HEK293 (cell line): Measurements from ENCODE around the gene MAP3K20.

Experiments
- CTCF ChIA-PET: fragments of 350-600 bp; formaldehyde crosslinking; extraction: SDS; loops from one replicate; lab custom pipeline; 2021; ENCODE audit warnings: antibody characterized with exemption; lab: Yijun Ruan, JAX
- POLR2A ChIA-PET: fragments of 300-600 bp; formaldehyde crosslinking; extraction: SDS; loops from one replicate; lab custom pipeline; 2020; ENCODE audit warnings: antibody characterized with exemption, inconsistent platforms; lab: Yijun Ruan, JAX
- H3K27ac ChIP-seq: fragments of 200-500 bp; sonication (Bioruptor generic); 2 replicates; pipeline ENCODE4 v1.5.1; 2014; ENCODE audit warnings: low read depth, low read length, control low read depth, inconsistent platforms; ENCODE audit errors: extremely low read depth
- H3K36me3 ChIP-seq, 2 experiments: fragments of 200-500 bp in 1 of 2; sonication (Bioruptor generic) in 1 of 2; 1 replicate in 1 of 2; 2 replicates in 1 of 2; pipeline ENCODE4 v1.5.1; 2014 to 2017; ENCODE audit warnings: inconsistent platforms in 2 of 2, low read length in 2 of 2; ENCODE audit not compliant: control insufficient read depth in 2 of 2, insufficient read depth in 1 of 2
- H3K4me1 ChIP-seq: fragments of 200-500 bp; sonication (Bioruptor generic); 2 replicates; pipeline ENCODE4 v1.5.1; 2014; ENCODE audit warnings: mild to moderate bottlenecking, low read length, inconsistent platforms; ENCODE audit not compliant: control insufficient read depth, insufficient read depth
- H3K4me3 ChIP-seq: 2 replicates; pipeline ENCODE4 v1.5.1; 2011; ENCODE audit warnings: low read depth, mild to moderate bottlenecking, control low read depth, low read length, moderate library complexity
- H3K9me3 ChIP-seq: fragments of 200-500 bp; sonication (Bioruptor generic); 2 replicates; pipeline ENCODE4 v1.5.1; 2014; ENCODE audit warnings: low read depth, low read length, inconsistent platforms; ENCODE audit not compliant: control insufficient read depth, insufficient read depth
- ATF2 ChIP-seq: fragments of 450-650 bp; formaldehyde crosslinking; IDR thresholded peaks from 2 replicates; pipeline ENCODE4 v1.5.1; 2016; ENCODE audit warnings: missing biosample characterization, missing genetic modification characterization, low read depth
- BCL11B ChIP-seq: fragments of 450-650 bp; formaldehyde crosslinking; IDR thresholded peaks from 2 replicates; pipeline ENCODE4 v1.5.1; 2016; ENCODE audit warnings: low read depth, missing biosample characterization, missing genetic modification characterization
- GFI1B ChIP-seq: fragments of 450-650 bp; formaldehyde crosslinking; IDR thresholded peaks from 2 replicates; pipeline ENCODE4 v1.5.1; 2016; ENCODE audit warnings: missing biosample characterization, missing genetic modification characterization
- GLI4 ChIP-seq: fragments of 450-650 bp; formaldehyde crosslinking; IDR thresholded peaks from 2 replicates; pipeline ENCODE4 v1.5.1; 2016; ENCODE audit warnings: missing biosample characterization, missing genetic modification characterization
- HIC1 ChIP-seq: fragments of 450-650 bp; formaldehyde crosslinking; IDR thresholded peaks from 2 replicates; pipeline ENCODE4 v1.5.1; 2016; ENCODE audit warnings: missing biosample characterization, missing genetic modification characterization
- KLF16 ChIP-seq: fragments of 450-650 bp; formaldehyde crosslinking; IDR thresholded peaks from 2 replicates; pipeline ENCODE4 v1.5.1; 2017; ENCODE audit warnings: missing biosample characterization, missing genetic modification characterization
- KLF17 ChIP-seq: fragments of 450-650 bp; formaldehyde crosslinking; IDR thresholded peaks from 2 replicates; pipeline ENCODE4 v1.5.1; 2016; ENCODE audit warnings: missing biosample characterization, missing genetic modification characterization
- PBX3 ChIP-seq: sonication (generic); formaldehyde crosslinking; IDR thresholded peaks from 2 replicates; pipeline ENCODE4 v1.8.1; 2022; ENCODE audit warnings: mild to moderate bottlenecking, moderate library complexity, missing genetic modification reagents
- SP7 ChIP-seq: fragments of 450-650 bp; formaldehyde crosslinking; IDR thresholded peaks from 2 replicates; pipeline ENCODE4 v1.5.1; 2016; ENCODE audit warnings: missing biosample characterization, missing genetic modification characterization
- ZBTB11 ChIP-seq: fragments of 450-650 bp; formaldehyde crosslinking; conservative IDR thresholded peaks from 2 replicates; pipeline ENCODE4 v1.5.1; 2016; ENCODE audit warnings: low read depth, missing biosample characterization, missing genetic modification characterization
- ZBTB20 ChIP-seq: fragments of 450-650 bp; formaldehyde crosslinking; IDR thresholded peaks from 2 replicates; pipeline ENCODE4 v1.5.1; 2016; ENCODE audit warnings: missing biosample characterization, missing genetic modification characterization
- ZIC2 ChIP-seq: fragments of 450-650 bp; formaldehyde crosslinking; IDR thresholded peaks from 2 replicates; pipeline ENCODE4 v1.5.1; 2016; ENCODE audit warnings: missing biosample characterization, missing genetic modification characterization
- ZNF10 ChIP-seq: fragments of 450-650 bp; formaldehyde crosslinking; IDR thresholded peaks from 2 replicates; pipeline ENCODE4 v1.5.1; 2017; ENCODE audit warnings: missing biosample characterization, missing genetic modification characterization
- ZNF132 ChIP-seq: fragments of 450-650 bp; formaldehyde crosslinking; IDR thresholded peaks from 2 replicates; pipeline ENCODE4 v1.5.1; 2017; ENCODE audit warnings: missing biosample characterization, missing genetic modification characterization, borderline replicate concordance
- ZNF169 ChIP-seq: fragments of 450-650 bp; formaldehyde crosslinking; IDR thresholded peaks from 2 replicates; pipeline ENCODE4 v1.5.1; 2016; ENCODE audit warnings: missing biosample characterization, missing genetic modification characterization
- ZNF214 ChIP-seq: fragments of 450-650 bp; formaldehyde crosslinking; IDR thresholded peaks from 2 replicates; pipeline ENCODE4 v1.5.1; 2017; ENCODE audit warnings: missing biosample characterization, mild to moderate bottlenecking, missing genetic modification characterization, borderline replicate concordance
- ZNF366 ChIP-seq: fragments of 450-650 bp; formaldehyde crosslinking; conservative IDR thresholded peaks from 2 replicates; pipeline ENCODE4 v1.5.1; 2016; ENCODE audit warnings: missing biosample characterization, missing genetic modification characterization
- ZNF394 ChIP-seq: fragments of 450-650 bp; formaldehyde crosslinking; IDR thresholded peaks from 2 replicates; pipeline ENCODE4 v1.5.1; 2016; ENCODE audit warnings: missing biosample characterization, missing genetic modification characterization, mild to moderate bottlenecking, moderate library complexity, borderline replicate concordance
- ZNF398 ChIP-seq: fragments of 450-650 bp; formaldehyde crosslinking; IDR thresholded peaks from 2 replicates; pipeline ENCODE4 v1.5.1; 2017; ENCODE audit warnings: missing biosample characterization, missing genetic modification characterization
- ZNF404 ChIP-seq: fragments of 450-650 bp; formaldehyde crosslinking; IDR thresholded peaks from 2 replicates; pipeline ENCODE4 v1.5.1; 2017; ENCODE audit warnings: missing biosample characterization, missing genetic modification characterization
- ZNF561 ChIP-seq: fragments of 450-650 bp; IDR thresholded peaks from 2 replicates; pipeline ENCODE4 v1.5.1; 2018; ENCODE audit warnings: missing biosample characterization, missing genetic modification characterization, borderline replicate concordance
- ZNF677 ChIP-seq: fragments of 450-650 bp; IDR thresholded peaks from 2 replicates; pipeline ENCODE4 v1.5.0; 2018; ENCODE audit warnings: missing biosample characterization, mild to moderate bottlenecking, missing genetic modification characterization, moderate library complexity
- ZSCAN30 ChIP-seq: fragments of 450-650 bp; IDR thresholded peaks from 2 replicates; pipeline ENCODE4 v1.5.1; 2018; ENCODE audit warnings: missing biosample characterization, mild to moderate bottlenecking, missing genetic modification characterization, moderate library complexity

MAP3K20 gene

GRCh38 chr2:173075056-173075780, 428 bp upstream of the MAP3K20 start (continued):
- TF ChIP-seq ZNF169 (tag by site-specific recombination) (no peak), SP7 (tag by site-specific recombination) (no peak), BCL11B (tag by site-specific recombination) (no peak)

GRCh38 chr2:173076581-173077345, 1.1 kb downstream of the MAP3K20 start:
- H3K36me3 ChIP-seq = no peaks in the 10 kb centered on the region
- CTCF ChIA-PET = interaction anchor here (0.7 to 2.7 kb wide), 3 partner anchors 9 to 58 kb away, joined by 3 to 17 read pairs (median 3); no protein-coding TSS in a partner anchor
- H3K4me1 ChIP-seq = no peaks in the 10 kb centered on the region
- POLR2A ChIA-PET = no interaction called here
- H3K9me3 ChIP-seq = no peaks in the 10 kb centered on the region
- H3K27ac ChIP-seq = peak overlapping the region; percentile 91
- peak overlapping the region; percentile 88 for H3K4me3 ChIP-seq
- TF ChIP-seq PBX3 (CRISPR knock-in tag) (no peak), ZNF677 (tag by site-specific recombination) (no peak), ATF2 (tag by site-specific recombination) (no peak), ZSCAN30 (no peak), ZBTB11 (tag by site-specific recombination) (0 out of 2 replicates have a peak, but pooled peaks have one; percentile 11), KLF16 (0 out of 2 replicates have a peak, but pooled peaks have one; percentile 1), ZBTB20 (tag by site-specific recombination) (peak; percentile 57; the same call in 1 of the 2 replicates), ZNF10 (tag by site-specific recombination) (no peak), ZNF214 (tag by site-specific recombination) (no peak), GFI1B (tag by site-specific recombination) (no peak), HIC1 (no peak), ZNF366 (0 out of 2 replicates have a peak, but pooled peaks have one; percentile 27), ZIC2 (tag by site-specific recombination) (no peak), KLF17 (tag by site-specific recombination) (no peak), ZNF398 (no peak), ZNF561 (tag by site-specific recombination) (no peak), ZNF132 (tag by site-specific recombination) (no peak), ZNF394 (tag by site-specific recombination) (no peak), ZNF404 (tag by site-specific recombination) (no peak), GLI4 (tag by site-specific recombination) (no peak)
